ENCODE results near the gene HMCN1.

The HMCN1 gene

GRCh38 chr1:185972096-185972850 is 238.1 kb downstream of the HMCN1 start:
- DNase-seq: no peak

GRCh38 chr1:185973645-185974044 is 239.5 kb downstream of the HMCN1 start:
- no peak for DNase-seq

DNA sequence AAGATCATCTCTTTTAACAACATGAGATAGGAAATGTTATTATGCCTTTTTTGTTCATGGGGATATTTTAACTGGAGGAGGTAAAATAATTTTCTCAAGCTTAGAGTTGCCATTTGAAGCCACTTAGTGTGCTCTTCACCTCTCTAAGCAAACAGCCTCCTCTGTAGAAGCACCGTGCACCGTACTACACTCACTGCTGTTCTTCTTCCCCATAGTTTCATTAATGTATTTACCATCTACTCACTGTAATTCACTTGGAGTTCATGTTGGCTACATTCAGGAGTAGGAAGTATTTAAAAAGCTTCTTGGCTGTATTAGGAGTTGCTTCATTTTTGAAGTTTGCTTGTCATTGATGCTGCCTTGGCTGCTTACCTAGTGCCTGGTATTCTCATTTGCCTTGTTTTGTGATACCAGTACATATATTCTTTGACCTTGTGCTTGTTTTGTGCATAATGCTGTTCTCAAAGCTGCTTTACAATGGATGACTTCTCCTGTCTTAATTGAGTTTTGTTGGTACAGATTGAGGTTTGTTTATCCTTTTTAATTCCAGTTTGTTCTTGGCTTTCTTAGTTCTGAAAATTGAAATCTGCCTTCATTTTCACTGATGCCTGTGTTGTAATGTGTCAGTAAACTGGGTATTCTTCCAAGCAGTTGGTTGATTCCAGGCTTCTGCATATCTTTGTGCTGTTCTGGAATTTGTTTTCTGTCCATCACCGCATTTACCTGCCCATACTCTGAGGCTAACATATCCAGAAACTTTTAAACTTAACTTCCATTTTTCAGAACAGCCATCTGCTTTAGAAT is 240.4 kb downstream of the HMCN1 start:
- DNase-seq: no peak

DNA sequence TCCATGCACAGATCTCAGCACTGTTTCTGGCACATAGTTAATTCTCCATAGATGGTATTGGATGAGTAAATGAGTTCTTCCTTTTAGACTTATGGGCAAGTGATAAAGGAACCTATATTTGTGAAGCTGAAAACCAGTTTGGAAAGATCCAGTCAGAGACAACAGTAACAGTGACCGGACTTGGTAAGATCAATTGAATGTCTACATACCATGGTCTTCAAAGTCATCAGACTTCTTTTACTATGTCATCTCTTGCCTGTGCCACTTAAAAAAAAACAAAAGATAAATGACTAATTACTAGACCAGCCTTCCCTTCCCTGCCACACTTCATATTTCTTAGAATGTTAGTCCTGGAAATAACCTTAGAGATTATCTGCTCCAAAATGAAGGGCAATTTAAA is 246.7 kb downstream of the HMCN1 start:
- DNase-seq: no peak

DNA sequence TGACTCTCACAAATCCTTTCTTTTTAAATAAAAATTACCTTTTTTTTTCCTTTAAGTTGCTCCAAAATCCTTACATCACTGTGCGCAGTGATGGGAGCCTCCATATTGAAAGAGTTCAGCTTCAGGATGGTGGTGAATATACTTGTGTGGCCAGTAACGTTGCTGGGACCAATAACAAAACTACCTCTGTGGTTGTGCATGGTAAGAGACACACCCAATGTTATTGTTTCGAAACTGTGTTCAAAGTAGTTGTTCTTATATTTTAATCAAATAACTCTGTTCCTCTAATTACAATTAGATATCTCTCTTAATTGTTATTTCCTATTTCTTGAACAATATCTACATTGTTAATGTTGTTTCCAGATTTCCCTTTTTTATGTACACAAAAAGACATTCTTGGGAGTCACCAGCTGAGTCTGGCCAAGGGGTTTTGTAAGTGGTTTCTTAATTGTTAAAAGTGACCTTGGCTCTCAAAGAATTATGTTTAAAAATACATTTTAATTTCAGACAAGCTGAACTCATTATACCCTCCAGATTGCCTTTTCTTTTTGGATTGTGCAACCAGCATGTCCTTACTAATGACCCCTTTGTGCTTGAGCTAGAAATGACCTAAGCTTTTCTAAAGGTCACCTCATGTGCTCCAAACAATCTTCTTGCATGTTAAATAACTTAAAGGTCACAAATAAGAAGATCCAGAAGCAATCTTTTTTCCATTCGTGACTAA is 250.1 kb downstream of the HMCN1 start:
- no peak for DNase-seq

DNA sequence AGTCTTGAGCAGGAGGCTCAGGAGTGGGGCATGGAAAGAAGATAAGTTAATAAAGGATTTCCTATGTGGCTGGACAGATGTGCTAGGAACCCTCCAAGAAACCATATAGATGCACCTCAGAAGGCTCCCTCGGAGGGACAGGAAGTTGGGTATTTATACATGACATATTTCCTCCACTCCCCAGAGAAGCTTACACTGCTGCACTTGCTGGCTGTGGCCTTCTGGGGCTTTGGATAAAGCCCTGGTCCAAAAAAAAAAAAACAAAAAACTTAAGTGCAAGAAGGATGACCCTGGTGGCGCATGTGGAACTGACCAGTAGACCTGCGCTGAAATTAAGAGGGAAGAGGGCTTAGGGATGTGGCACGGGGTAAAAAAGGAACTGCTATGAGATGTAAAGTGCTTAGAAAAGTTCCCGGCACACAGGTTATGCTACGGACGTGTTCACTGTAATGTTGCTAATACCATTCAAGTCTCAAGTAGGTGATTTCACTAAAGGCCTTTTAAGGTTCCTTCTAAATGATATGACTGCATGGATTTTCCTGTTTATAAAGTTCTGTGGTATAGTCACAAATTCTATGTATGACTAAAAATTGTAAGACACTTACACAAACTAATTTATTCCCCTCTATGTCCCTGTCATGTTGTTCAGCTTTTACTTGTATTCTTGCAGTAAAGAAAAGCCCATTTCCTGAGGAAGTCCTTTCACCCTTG is 253.6 kb downstream of the HMCN1 start:
- DNase-seq: no peak

DNA sequence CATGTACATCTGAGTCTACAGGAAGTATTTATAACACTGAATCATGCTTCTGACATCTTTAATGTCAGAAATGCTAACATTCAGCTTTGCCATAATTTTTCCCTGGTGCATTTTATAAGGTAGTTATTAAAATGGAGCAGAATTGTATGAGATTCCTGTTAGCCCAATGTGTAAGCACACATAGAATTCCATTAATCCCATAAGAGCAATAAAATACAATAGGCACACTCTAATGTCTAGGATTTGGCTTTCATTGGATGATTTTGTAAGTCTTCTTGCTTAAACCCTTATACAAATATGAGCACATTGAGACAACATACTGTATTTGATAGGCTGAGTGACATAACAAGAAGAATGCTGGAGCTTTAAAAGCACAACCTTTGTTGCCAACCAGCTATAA is 256.4 kb downstream of the HMCN1 start:
- no peak for DNase-seq

GRCh38 chr1:185991266-185991665 is 257.1 kb downstream of the HMCN1 start:
- DNase-seq: no peak

GRCh38 chr1:185996211-185996610 is 262.0 kb downstream of the HMCN1 start:
- DNase-seq: no peak

- DNase-seq: no peak
These were observed 264.2 kb downstream of the HMCN1 start for GRCh38 chr1:185998391-185998790.

- no peak for DNase-seq
These were observed 268.2 kb downstream of the HMCN1 start for GRCh38 chr1:186002406-186002805.

DNA sequence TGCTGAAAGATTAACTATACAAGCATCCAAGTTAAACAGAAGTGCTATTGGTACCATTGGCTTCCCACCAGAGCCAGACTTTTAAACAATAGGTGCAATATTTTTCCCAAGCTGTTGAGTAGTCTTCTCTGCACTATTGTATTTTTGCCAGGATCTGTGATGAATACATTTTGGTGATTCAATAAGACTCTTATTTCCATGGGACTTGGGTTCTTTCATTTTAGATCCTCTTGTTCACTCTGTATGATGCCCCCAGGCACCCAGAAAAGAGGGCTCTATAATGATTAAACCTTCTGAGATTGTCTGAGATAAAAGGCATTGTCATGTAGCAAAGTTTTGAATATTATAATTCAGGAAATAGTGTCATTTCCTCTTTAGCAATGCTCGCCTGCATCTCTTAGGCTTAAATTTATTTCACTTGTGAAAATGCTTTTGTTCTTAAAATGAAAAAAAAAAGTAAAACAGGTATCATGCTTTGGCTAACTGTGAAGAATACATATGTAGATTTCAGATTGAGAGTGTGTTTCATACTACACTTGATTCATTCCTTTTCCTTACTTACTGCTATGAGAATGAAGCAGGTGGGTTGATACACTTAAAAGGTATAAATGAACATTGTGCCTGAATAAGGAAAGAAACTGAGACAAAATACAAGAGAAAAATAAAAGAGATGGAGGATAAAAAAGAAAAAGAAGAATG is 275.0 kb downstream of the HMCN1 start:
- DNase-seq: no peak

GRCh38 chr1:186014370-186015037 is 280.3 kb downstream of the HMCN1 start:
- DNase-seq: no peak

GRCh38 chr1:186016856-186017255 is 282.7 kb downstream of the HMCN1 start:
- no peak for DNase-seq

GRCh38 chr1:186022184-186022583 is 288.0 kb downstream of the HMCN1 start:
- no peak for DNase-seq

DNA sequence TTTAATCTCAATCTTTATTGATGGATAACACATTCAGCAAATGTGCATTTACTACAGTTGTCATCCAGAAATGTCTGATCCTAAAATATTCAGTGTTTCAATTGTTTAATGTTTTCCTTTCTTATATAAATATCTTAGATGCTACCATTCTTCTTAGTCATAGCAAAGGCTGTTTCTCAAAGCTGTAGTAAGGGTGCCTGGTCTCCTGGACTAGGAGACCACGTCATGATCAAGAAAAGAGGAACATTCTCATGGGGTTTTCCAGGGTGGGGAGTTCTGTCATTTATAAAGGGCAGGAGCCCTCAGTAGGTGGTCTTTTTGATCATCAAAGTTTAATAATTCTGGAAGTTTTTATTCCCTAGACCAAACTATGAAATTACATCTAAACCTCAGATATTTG is 292.8 kb downstream of the HMCN1 start:
- DNase-seq: no peak

DNA sequence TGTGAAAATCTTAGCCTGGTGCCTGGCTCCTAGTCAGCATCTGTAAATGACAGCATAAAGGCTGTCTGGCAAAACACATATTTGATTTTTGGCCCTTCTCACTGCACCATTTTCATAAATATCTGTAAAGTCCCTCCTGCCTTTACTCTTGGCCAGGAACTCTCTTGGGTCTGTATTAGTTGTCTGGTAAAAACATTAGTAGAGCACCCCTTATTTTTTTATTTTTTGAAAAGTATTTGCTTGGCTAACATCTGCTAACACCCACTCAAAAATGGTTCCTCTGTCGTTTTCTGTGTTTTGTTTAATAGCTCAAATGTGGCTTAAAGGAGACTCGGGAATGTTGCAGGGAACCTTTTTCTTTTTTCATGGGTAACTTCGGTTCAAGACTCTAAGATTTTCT is 293.4 kb downstream of the HMCN1 start:
- DNase-seq: no peak

DNA sequence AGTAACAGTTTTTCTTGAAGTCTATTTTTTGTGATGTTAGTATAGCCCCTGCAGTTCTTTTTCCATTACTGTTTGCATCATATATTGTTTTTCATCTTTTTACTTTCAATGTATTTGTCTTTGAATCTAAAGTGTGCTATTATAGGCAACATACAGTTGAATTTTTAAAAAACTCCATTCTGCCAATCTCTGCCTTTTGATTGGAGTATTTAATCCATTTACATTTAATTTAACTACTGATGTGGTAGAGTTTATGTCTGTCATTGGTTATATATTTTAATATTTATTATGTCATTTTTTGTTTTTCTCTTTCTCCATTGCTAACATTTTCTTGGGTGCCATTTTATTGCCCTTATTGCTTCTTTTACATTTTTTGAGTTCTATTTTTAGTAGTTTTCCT is 296.3 kb downstream of the HMCN1 start:
- no peak for DNase-seq

DNA sequence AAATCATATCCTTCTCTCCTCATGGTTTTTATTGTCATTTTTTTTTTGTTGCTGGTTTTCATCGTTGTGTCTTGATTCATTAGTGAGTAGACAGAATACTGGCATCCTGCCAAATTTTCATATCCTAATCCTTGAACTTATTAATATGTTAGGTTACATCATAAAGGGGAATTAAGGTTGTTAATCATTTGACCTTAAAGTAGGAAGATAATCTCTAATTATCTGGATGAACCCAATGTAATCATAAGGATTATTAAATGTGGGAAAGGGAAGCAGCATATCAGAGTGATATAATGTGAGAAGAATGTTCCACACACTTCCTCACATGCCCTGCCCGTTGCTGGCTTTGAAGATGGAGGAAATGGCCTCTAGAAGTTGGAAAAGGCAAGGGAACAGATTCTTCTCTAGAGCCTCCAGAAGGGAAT is 299.7 kb downstream of the HMCN1 start:
- DNase-seq: no peak

GRCh38 chr1:186042230-186042629 is 308.0 kb downstream of the HMCN1 start:
- DNase-seq: no peak

DNA sequence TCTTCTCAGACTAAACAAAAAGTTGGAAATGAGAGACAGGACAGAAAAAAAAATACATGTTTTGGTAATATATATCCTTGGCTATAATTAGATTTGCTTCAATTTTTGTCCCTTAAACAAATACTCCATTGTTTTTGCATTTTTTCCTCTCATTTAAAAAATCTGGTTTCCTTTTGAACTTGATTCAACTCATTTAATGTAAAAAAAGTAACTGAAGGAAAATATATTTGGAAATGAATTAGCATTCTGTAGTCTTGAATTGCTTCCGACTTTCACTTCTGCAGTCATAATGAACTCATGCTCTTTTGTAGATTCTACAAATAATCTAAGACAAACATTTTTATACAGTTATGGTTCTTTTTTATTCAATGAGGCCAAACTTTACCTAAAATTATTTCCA is 309.1 kb downstream of the HMCN1 start:
- no peak for DNase-seq
